GM18858 (cell line): ENCODE measurements around the gene NRG3.
"Not testable (repeated sequence)": the region's sequence is repeated elsewhere in the genome, so short reads cannot be mapped to it uniquely, and the experiment has no call there.

Experiments
- ATAC-seq: cut with Tn5 transposase; IDR thresholded peaks from one replicate; pipeline ENCODE4 v1.9.1; 2021; ENCODE audit not compliant: unreplicated experiment

Gene NRG3

DNA sequence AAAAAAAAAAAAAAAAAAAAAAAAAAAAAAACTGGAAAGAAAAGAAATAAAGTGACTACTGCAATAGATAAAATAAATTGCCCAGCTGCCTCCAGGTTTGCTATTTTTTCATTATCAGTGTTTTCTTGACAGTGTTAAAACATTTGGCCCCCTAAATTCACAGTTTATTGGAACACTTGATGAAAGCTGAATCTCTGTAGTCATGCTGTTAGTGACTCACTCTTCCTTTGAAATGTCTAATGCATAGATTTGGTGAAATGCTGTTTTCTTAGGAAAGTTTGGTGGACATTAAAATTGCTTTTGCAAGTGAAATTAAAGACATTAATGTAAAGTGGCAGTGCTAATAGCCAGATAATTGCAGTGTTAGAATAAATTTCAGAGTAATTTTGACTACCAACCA lies 785.2 kb downstream of the NRG3 start:
- ATAC-seq, result no peak

DNA sequence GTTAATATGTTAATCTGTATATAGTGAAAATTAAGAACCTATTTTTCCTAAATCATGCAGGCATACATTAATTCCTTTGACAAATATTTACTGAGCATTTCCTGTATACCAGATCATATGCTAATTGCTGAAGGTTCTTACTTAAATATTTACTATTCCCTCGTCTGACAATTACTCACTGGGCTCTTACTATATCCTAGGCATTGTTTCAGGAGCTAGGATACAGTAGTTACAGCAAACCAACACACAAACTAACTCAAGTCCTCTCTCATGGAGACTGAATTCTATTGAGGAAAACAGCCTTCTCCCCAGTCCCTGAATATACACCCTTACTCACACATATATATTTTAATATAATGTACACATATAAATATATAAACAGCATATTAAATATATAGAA lies 786.0 kb downstream of the NRG3 start:
- ATAC-seq, result no peak

DNA sequence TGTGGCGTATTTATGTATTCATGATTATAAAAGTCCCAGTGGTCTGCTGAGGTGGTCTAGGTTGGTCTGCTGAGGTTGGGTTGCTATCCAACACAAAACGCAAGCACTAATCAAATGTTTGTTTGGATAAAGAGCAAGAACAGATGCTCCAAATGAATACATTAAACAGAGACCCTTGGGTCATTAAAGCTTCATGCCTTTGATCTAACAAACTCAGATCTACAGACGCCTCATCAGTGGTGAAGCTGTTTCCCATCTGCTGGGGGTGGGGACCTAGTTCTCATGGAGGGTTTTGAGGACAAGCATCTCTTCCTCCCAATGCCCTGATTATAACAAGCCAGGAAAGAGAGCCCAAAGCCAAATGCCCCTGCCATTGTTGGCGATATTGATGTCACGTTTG lies 786.7 kb downstream of the NRG3 start:
- no peak for ATAC-seq

DNA sequence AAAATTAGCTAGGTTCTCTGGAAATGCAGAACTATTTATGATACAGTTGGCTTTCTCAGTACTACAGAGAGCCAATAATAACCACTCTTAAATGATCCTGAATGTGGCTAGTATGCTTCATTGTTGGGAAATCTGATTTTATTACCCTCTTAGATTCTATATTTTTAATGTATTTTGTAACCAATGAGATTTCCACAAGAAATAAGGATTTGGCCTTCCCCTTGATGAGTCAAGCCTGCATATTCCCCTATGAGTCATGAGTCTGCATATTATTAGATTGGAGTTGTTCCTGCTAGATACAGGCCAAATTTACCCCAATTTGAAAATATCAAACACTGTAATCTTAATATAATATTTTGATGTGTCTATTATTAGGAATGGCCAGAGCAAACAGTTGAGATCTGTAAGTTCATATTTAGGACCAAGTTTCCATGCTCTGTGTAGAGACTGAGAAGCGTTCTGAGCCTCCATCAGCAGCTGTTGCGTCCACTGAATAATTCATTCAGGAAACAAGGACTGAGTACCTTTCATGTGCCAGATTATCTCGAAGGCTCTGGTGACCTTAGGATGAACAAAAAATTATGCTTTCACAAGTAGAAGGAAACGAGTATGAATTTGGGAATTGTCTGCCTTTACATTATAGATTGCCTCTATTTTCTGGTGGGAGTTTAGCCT lies 793.4 kb downstream of the NRG3 start:
- no peak for ATAC-seq

DNA sequence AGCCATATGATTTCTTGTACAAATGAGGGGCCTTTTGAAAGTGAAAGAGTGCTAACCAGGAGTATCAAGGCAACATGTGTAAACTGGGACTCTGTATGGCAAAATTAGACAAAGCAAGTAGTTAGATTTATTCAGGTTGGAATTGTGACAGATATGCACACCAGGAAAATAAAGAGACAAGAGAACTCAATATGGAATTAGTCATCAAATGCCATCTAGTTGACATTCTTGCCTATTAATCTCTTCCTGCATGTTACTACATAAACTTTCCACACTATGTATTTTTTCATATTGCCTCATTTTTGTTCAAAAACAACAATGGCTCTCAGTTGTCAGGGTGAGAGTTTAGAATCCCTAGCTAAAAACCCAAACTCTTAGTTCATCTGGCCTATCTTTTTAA lies 799.0 kb downstream of the NRG3 start:
- ATAC-seq, result no peak

DNA sequence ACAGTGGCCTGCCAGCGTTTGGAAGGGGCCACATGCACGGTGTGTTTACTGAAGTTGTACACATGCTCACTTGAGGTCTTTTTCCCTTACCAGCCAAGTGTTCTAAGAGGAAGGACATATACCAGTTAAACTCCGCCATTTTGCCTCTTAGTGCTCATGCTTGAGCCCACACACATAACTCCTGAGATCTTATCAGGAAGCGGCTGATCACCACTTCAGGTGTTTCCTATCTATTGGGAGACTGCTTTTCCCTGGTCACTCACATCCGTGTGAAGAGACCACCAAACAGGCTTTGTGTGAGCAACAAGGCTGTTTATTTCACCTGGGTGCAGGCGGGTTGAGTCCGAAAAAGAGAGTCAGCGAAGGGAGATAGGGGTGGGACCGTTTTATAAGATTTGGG lies 802.9 kb downstream of the NRG3 start:
- ATAC-seq, result not testable (repeated sequence)

DNA sequence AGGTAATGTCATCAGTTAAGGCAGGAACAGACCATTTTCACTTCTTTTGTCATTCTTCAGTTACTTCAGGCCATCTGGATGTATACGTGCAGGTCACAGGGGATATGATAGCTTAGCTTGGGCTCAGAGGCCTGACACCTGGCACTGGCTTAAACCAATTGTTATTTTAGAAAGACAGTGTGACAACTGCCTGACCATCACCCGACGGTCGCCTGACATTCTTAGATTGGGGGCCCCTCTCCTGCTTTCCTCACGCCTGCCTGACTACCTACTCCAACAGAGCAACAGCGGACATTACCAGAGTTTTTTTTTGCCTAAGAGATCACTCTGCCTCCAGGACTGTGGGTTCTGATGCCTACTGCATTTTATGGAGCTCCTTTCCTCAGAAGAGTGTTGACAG lies 803.5 kb downstream of the NRG3 start:
- ATAC-seq, result not testable (repeated sequence)

DNA sequence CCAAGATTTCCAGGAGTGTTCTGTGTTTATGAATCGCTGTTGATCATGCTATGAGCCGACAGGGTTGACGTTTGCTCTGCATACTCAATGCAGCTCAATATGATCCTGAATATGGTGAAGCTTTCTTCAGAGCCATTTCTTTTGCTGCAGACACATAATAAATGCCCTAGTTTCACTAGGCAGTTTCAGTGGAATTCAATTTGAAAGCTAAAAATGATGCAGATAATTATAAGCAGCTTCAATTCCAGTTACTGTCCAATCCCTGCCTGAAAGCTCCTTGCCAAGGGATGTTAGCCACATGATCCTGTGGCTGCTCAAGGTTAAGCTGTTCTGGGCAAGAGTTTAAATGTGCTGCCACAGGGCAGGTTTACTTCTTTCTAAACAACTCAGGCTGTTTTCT lies 805.6 kb downstream of the NRG3 start:
- ATAC-seq, result no peak

DNA sequence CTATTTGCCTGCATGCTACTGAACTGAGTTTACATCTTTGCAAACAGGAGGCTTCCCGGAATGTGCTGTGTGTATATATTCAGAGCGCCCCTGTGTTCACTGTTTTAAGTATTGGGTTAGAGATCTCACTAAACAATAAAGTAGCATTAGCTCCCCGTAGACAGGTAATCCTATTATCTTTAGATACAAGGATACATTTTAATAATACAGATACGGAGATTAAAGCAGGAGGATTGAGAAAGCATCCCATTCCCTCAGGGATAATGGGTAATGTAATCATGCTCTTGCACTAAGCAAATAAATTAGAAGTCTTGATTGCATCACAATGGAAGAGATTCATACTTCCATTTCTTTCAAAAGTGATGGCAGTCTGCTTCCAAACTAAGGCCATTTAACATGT lies 809.0 kb downstream of the NRG3 start:
- ATAC-seq, result no peak

DNA sequence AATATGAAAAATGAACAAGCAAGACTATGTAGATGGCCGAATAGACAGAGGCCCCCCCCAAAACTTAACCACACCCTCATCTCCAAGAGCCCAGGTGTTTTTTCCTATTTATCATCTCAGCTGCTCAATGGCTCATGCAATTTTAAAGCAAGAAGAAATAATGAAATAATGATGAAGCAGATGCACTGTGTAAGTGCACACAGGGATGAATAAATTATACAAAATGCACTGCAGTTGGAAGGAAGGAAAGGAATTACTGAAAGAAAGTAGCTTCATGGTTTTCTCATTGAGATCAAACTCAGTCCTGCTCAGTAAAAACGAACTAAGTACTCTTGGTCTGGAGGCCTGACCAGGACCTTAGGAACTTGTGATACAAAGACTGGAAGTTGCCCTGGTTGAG lies 810.1 kb downstream of the NRG3 start:
- ATAC-seq, result no peak

DNA sequence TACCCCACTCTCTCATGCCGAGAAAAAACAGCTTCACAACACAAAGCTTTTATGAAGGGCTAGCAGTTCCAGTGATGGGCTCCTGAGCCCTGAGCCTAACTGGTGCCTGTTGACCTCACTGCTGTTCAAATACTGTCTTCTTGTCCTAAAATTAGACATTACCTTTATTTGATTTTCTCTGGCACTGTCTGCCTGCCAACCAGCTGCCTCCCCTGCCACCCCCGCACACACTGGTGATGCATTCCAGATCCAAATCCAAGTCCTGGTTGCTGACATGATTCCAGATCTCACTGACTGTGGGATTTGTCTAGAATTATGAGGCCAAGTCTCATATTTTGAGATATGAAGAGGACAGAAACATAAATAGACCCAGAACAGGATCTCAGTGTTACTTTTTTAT lies 816.2 kb downstream of the NRG3 start:
- ATAC-seq, result no peak

DNA sequence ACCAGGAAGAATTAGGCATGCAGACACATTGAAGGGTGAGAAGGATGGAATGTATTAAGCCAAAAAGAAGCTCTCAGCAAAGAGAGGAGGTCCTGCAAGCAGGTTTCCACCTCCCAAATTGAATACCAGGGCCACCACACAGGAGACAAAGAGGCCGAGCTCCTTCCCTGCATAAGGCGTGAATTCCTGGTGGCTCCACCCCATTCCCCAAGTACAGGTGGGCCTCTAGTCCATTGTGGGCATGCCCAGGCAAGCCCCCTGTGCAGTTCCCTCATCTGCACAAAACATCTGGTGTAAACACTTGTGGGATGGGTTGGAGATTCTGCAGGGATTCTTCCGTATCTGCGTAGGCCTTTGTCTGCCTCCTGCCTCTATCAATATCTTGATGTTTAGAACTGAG lies 817.5 kb downstream of the NRG3 start:
- ATAC-seq, result no peak

DNA sequence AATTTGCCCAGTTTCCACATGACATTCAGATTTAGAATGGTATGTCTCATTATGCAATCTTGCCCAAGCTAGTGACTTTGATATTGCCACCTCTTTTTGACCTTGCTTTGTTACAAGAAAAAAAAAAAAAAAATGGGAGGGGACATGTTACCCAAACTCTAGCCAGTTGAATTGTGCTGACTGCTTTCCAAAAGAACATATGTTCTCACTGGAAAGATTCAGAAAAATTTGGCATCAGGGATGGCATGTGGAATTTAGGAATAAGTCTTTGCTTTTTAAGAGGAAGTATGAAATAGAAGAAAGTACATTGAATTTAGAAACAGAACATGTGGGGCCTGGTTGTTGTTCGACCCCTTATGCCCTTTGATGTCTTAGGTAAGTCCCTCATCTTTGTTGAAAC lies 846.8 kb downstream of the NRG3 start:
- ATAC-seq, result no peak

DNA sequence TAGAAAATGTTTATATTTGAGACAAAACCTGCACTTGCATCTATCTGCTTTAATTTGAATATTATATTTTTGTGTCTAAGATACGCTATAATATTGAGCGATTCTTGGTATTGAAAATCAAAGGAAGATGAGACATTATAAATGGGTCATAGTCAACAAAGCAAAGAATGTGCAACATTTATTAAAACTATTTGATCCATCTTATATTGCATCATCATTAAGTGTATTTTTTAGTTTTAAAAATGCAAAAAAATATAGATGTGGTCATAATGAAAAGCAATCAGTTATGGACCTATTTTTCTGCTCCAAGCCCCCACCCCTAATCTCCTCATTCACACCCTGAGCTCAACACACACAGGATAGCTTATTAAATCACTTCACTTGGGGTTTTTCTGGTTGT lies 847.3 kb downstream of the NRG3 start:
- no peak for ATAC-seq

DNA sequence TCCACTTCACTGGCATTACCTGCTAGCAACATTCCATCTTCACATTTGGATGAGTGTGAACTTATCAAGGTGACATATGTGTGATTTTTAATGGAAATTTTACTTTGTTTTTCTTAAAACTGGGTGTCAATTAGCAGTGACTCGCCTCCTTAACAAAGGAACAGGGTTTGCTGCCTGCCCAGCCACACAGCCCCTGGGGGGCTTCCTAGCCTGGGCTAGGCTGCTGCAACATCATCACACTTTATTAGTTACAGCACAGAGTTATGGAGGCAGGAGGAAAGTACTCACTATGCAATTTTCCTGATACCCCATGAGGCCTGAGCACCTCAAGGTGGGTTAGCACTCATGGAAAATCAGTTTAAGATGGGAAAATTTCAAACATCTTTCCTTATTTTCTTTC lies 861.3 kb downstream of the NRG3 start:
- no peak for ATAC-seq

DNA sequence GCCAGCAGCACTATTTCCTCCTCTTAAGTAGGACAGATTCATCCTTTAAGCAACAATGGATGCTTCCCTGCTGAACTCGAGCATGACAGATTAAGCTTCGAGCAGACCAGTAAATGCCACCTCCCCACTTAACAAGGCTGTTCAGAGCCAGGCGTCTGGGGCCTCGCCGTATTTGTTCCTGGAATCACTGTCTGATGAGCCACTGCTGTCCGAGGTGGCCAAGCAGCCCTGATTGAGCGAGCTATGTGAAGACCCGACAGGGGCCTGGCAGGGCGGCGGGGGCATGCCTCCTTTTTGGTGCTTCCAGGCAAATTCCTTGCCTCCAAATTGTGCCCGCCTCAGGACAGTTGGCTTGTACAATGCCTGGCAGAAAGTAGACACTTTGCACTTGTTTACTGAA lies 862.6 kb downstream of the NRG3 start:
- no peak for ATAC-seq

DNA sequence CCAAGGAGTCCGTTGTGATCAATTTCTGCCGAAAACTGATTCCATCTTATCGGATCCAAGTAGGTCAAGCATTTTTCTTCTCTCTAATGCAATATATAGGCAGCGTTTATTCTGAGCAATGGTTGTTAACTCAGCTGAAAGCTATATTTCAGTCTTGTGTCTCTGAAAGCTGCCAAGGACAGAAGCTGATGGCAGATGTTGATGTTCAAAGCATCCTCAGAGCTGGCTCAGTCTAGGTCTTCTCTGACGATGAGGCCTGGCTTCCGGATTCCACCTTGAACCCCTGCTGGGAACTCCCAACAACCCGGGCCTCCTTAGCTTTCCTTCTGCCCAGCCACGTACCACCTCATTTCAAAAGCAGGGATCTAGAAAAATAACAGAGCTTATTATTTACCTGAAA lies 863.6 kb downstream of the NRG3 start:
- ATAC-seq, result no peak

DNA sequence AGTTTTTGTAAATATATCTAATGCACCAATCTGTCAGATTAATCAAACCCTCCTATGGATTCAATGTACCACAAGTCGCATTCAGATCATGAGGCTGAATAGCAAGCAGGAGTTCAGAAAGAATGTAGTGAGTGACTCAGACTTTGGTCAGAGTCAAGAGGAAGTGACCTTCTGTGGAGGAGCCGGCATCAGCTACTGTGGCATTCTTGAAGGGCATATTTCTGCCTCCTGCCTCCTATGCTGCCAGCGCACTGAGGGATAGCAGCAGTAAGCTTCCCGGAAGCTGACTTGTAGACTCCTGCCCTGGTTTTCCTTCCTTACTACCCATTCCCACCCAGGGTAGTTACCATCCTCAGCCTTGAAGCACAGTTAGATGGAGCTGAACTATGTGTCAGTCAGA lies 867.5 kb downstream of the NRG3 start:
- no peak for ATAC-seq

DNA sequence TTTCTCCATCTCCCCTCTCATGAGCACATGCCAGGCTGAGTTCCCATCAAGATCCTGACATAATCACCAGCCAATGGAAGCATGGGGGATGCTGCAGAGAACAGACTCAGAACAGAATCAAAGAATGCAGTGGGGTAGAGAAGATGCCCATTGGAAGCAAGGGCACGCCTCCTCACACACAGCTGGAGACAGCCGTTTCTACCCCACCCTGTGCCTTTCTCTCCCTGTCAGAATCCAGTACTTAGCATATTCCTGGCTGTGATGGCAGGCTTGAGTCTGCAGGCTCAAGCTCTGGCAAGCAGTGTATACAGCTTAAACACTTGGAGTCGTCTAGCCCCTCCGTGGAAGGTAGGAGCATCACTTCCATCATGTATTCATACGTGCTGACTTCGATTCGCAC lies 867.9 kb downstream of the NRG3 start:
- ATAC-seq, result no peak

DNA sequence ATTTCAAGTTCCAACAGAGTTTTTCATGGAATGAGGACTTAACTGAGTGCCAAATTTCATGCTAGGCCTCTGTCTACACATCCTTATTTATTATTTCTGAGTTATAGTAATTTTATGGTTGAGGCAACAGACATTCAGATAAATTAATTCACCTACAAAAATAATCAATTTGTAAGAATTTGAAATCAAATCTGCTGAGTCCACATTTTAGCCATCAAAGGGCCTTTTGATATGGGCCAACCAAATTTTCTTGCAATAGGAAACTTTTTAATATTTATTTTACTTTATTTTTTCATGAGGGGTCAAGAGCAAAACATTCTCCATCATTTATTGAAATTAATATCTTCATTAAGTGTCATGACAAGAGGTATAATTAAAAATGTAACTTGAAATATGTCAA lies 875.5 kb downstream of the NRG3 start:
- no peak for ATAC-seq

DNA sequence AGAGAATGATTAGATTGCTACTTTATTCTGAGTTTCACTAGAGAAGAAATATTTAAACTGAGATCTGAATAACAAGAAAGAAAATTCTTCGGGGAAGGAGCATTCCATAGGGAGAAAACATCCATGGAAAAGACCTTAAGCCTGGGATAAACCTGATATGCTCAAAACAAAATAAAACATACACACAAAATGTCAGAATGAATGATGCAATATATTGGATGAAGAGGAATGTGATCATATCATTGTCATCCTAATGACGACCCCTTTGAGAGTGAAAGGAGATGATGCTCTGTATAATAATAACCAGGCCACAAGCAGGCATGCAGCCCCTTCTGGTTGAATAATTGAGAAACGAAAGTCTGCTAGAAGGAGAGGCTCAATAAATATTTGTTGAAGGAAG lies 882.4 kb downstream of the NRG3 start:
- ATAC-seq, result no peak

DNA sequence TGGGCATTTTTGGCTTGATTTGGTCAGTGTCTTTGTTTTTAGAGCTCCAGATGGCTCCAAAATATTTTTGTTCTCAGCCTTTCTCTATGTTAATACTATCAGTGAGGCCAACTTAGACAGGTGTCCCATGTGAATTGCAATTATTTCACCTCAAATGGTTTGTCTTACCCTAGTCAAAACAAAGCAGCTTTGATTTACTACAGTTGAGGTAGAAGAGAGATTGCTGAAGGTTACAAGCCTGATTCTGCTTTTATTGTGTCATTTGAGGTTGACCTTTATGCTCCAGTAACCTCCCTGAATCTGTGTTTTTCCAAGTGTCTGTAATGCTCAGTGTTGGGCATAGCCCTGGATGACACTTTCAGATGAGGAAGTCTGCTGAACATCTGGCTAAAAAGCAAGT lies 882.9 kb downstream of the NRG3 start:
- no peak for ATAC-seq

DNA sequence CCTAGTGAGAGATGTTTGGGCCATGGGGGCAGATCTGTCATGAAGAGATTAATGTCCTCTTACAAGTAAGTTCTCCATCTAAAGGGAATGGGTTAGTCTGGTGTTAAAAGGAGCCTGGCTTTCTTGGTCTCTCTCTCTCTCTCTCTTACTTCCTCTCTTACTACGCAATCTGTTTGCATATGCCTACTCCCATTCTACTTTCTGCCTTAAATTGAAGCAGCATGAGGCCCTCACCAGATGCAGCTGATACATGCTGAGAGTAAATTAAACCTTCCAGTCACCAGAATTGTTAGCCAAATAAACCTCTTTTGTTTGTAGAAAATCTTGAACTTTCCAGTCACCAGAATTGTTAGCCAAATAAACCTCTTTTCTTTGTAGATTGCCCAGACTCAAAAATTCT lies 884.1 kb downstream of the NRG3 start:
- no peak for ATAC-seq

DNA sequence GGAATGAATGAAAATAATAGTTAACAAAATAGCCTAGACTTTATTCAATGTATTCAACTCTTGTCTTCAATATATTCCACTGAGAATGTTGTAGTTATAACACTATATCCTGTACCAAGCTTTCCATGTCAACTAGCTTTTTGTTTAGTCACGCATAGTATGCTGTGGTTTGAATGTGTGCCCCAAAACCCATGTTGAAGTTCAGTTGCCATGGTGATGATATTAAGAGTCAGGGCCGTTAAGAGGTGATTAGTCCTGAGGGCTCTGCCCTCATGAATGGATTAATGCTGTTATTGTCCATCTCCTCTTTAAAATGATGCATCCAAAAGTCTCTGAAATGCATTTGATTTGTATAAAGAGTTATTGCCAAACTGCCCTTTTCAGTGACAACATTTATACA lies 887.6 kb downstream of the NRG3 start:
- ATAC-seq, result no peak
